Measurements from ENCODE around the gene TXNRD2.

Gene TXNRD2

DNA sequence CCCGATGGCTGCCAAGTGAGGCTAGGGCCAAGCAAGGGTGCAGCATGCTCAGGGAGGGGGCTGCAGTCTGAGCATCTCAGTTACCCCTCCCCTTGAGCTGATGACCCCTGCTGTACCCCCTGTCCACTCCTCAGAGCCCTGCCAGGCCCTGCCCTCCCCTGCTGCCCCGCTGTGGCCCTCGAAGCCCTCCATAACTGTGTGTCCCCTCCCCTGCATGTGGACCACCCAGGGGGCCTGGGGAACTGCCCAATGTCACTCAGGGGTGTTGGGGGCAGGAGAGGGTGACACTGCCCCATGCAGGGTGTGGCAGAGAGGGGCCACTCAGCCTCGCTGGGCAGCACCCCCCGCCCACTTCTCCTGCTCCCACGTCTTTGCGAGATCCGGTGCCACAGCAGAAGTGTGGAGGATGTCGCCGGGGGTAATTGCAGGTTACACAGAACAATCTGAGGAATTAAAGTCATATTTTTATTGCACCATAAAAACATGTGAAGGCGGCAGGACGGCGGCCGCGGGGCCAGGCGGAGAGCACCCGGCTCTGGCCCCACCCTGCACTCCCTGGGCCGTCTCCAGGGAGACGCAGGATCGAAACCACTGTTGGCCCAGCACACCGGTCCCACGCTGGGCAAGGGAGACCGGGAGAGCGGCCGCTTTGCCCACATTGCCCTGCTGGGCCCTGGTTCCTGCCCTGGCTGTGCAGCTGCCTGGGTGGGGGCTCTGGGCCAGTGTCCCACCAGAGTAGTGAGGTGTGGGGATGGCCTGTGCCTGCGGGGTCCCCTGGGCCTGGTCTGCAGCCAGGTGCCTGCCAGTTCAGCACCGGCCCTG, 68.3 kb downstream of the TXNRD2 start:
- Histone ChIP-seq H3K27ac (ENCODE audit: low read depth, low read length) (no peak overlapping the region), H3K27me3 (ENCODE audit: insufficient read depth, low read length) (no peaks in the 10 kb centered on the region), H3K9ac (ENCODE audit: low read depth, low read length) (no peak overlapping the region), H3K36me3 (ENCODE audit: insufficient read depth, low read length) (peaks cover 5% of the 10 kb centered on the region; the same call in 1 of the 2 replicates), H3K9me3 (ENCODE audit: insufficient read depth, low read depth, low read length) (no peaks in the 10 kb centered on the region), H3K4me3 (ENCODE audit: low read length) (no peak overlapping the region), H3K4me1 (ENCODE audit: insufficient read depth, low read length) (no peaks in the 10 kb centered on the region)
- 95% methylated on average over 27 of the region's 27 CpGs for WGBS

DNA sequence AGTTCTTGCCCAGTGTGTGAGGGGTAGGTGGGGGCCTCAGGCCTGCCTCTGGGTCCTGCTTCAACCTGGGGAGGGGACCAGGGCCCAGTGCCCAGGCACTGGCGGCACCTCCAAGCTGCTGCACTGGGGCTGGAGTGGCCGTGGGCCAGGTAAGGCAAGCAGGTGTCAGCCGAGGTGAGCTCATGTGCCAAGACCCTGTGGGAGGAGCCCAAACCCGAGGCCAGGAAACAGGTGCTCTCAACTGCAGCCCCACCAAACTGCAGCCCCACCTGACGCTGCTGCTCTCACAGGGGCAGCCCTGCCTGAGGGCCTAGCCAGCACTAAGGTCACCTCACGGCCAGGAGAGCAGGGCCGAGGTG, 68.9 kb downstream of the TXNRD2 start:
- no peaks in the 10 kb centered on the region for H3K4me1 ChIP-seq (ENCODE audit: insufficient read depth, low read length)
- no peak overlapping the region for H3K27ac ChIP-seq (ENCODE audit: low read depth, low read length)
- no peaks in the 10 kb centered on the region; the same call in 1 of the 2 replicates for H3K36me3 ChIP-seq (ENCODE audit: insufficient read depth, low read length)
- 88% methylated on average over 7 of the region's 7 CpGs for WGBS
- no peak overlapping the region for H3K9ac ChIP-seq (ENCODE audit: low read depth, low read length)
- no peaks in the 10 kb centered on the region for H3K27me3 ChIP-seq (ENCODE audit: insufficient read depth, low read length)
- H3K9me3 ChIP-seq (ENCODE audit: insufficient read depth, low read depth, low read length) = no peaks in the 10 kb centered on the region
- H3K4me3 ChIP-seq (ENCODE audit: low read length) = no peak overlapping the region

DNA sequence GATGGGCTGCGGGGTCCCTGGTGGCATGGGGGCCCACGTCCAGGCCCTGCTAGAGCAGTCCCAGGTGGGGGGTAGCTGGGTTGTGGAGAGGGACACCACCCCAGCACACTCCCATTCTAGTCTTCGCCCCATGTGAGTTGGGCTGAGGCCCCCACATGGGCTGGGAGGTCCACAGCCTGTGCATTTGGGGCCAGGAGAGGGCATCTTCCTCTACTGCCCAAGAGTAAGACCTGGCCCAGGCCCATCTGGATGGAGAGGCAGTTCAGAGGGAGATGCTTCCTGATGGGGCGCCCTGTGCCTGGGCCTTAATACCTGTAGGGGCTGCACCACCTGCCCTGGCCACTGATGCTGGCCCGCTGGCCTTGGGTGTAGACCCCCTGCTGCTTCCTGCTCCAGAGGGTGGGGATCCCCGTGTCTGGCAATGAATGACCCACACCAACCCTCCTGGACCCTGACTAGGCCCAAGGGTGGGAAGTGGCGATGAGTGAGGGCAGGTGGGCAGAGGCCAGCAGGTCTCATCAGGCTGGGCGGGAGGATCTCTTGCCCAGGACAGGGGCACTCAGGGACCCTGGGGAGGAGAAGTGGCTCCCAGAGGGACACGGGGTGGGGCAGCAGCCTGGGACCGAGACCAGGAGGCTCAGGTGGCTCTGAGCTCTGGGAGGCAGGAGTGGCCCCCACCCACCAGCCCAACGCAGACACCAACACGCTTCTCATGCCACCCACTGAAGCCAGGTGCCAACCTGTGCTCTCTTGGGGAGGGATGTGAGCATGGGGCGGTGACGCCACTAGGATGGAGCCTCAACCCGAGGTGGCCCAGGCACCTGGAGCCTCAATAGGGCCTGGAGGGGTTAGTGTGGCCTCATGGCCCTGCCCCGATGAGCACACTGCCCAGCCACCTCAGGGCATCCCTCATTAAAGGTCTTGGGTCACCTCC, 69.5 kb downstream of the TXNRD2 start:
- Histone ChIP-seq H3K27me3 (ENCODE audit: insufficient read depth, low read length) (no peaks in the 10 kb centered on the region), H3K36me3 (ENCODE audit: insufficient read depth, low read length) (no peaks in the 10 kb centered on the region), H3K4me1 (ENCODE audit: insufficient read depth, low read length) (no peaks in the 10 kb centered on the region), H3K9ac (ENCODE audit: low read depth, low read length) (no peak overlapping the region), H3K27ac (ENCODE audit: low read depth, low read length) (no peak overlapping the region), H3K4me3 (ENCODE audit: low read length) (no peak overlapping the region), H3K9me3 (ENCODE audit: insufficient read depth, low read depth, low read length) (no peaks in the 10 kb centered on the region)
- WGBS = 97% methylated on average over 16 of the region's 16 CpGs

DNA sequence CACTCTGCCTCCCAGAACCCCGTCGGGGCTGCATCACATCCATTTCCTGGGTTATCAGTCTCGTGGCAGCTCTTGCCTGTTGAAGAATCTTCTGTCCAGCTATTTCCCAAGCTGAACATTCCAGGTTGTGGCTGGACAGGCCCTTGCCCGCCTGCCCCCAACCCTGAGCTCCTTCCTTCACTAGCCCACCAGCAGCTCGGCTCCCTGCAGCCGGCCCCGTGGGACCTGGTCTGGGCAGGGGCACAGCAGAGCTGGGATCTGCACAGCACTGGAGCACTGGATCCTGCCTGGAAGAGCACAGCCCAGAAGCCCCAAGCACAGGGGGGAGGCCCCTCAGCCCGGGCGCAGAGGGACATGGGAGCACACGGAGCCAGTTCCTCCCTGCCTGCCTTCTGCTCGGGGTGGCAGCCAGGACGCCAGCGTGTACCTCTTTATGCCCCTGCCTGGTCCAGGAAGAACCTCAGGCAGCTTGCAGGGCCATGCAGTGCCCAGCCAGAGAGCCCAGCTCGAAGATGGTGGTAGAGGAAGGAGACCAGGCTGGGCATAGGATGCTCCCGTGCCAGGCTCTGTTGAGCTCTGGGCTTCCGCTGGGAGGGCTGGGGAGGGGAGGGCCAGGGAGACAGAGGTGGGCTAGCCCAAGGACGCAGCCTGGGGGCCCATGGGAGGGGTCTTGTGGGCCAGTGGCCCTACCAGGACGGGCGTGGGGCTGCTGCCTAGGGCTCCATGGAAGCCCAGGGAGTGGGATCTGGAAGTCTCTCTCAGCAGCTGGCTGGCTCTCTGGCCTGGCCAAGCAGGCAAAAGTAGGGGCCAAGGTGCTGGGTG, 70.4 kb downstream of the TXNRD2 start:
- no peaks in the 10 kb centered on the region for H3K36me3 ChIP-seq (ENCODE audit: insufficient read depth, low read length)
- no peaks in the 10 kb centered on the region for H3K4me1 ChIP-seq (ENCODE audit: insufficient read depth, low read length)
- WGBS = 91% methylated on average over 19 of the region's 19 CpGs
- H3K4me3 ChIP-seq (ENCODE audit: low read length) = no peak overlapping the region
- no peak overlapping the region for H3K9ac ChIP-seq (ENCODE audit: low read depth, low read length)
- H3K9me3 ChIP-seq (ENCODE audit: insufficient read depth, low read depth, low read length) = no peaks in the 10 kb centered on the region
- no peak overlapping the region for H3K27ac ChIP-seq (ENCODE audit: low read depth, low read length)
- H3K27me3 ChIP-seq (ENCODE audit: insufficient read depth, low read length) = no peaks in the 10 kb centered on the region

DNA sequence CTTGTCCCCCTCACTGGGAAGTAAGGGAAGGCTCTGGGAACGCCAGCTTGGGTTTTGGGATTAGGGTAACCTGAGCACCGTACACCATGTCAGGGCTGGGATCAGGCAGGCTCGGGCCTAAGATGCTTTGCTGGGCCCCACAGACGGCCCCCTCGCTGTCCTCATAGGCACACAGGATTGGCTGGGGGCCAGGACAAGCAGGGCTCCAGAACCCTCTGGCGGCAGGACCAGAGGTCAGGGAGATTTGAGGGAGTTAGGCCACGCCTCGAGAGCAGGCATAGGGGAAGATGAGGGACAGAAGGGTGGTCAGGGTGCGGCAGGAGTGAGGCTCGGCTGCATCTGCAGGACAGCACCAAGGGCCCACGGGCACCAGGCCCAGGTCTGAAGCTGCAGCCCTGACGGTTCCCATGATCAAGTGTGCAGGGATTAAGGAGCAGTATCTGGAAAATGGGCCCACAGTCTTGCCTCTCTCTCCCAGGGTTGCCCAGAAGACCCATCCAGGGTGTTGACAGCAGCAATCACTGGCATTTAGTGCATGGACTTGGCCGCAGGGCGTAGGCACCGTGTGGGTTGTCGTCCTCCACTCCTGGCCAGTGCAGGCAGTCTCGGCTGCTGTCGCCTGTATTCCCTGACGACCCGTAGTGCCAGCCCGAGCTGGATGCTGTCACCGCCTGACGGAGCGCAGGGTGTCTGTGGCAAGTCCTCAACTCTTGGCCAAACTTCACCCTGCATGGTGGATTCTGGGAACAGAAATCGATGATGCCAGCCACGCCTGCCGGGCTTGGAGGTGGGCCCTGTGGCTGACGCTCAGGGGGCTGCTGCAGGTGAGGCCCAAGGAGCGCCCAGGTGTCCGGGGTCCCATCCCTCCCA, 71.2 kb downstream of the TXNRD2 start:
- Histone ChIP-seq H3K4me1 (ENCODE audit: insufficient read depth, low read length) (no peaks in the 10 kb centered on the region), H3K9ac (ENCODE audit: low read depth, low read length) (no peak overlapping the region), H3K27me3 (ENCODE audit: insufficient read depth, low read length) (no peaks in the 10 kb centered on the region), H3K27ac (ENCODE audit: low read depth, low read length) (no peak overlapping the region), H3K9me3 (ENCODE audit: insufficient read depth, low read depth, low read length) (no peaks in the 10 kb centered on the region), H3K36me3 (ENCODE audit: insufficient read depth, low read length) (no peaks in the 10 kb centered on the region), H3K4me3 (ENCODE audit: low read length) (no peak overlapping the region)
- WGBS = 92% methylated on average over 30 of the region's 30 CpGs

DNA sequence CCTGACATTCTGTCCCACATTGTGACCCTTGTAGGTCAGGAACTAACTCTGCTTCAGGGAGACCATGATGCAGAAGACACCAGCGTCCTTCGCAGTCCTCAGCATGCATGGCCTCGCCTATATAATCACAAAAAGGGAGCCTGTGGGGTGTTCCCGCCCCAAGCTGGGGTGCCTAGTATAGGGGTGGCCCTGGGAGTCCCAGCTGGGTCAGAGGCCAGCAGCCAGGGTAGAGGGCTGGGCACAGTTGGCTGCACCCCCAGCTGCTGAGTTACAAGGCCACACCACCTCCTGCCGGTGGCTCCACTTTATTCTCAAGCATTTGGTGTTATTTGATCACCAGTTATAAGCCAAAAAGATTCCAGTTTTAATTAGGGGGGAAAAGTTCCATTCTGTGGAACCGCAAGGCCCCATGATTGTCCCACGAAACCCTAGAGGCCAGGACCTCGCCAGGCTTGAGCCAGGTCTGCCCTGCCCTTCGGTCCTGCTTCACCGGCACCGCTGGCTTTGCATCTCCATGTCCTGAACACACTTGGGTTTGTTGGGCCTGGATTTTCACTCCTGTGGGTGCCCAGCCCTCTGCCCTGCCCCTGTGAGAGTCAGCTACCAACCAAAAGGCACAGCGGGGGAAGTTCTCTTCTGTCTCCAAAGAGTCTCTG, 72.0 kb downstream of the TXNRD2 start:
- H3K9me3 ChIP-seq (ENCODE audit: insufficient read depth, low read depth, low read length) = no peaks in the 10 kb centered on the region
- 93% methylated on average over 12 of the region's 12 CpGs for WGBS
- no peak overlapping the region for H3K9ac ChIP-seq (ENCODE audit: low read depth, low read length)
- no peak overlapping the region for H3K4me3 ChIP-seq (ENCODE audit: low read length)
- no peak overlapping the region for H3K27ac ChIP-seq (ENCODE audit: low read depth, low read length)
- H3K36me3 ChIP-seq (ENCODE audit: insufficient read depth, low read length) = no peaks in the 10 kb centered on the region
- no peaks in the 10 kb centered on the region for H3K27me3 ChIP-seq (ENCODE audit: insufficient read depth, low read length)
- H3K4me1 ChIP-seq (ENCODE audit: insufficient read depth, low read length) = no peaks in the 10 kb centered on the region

DNA sequence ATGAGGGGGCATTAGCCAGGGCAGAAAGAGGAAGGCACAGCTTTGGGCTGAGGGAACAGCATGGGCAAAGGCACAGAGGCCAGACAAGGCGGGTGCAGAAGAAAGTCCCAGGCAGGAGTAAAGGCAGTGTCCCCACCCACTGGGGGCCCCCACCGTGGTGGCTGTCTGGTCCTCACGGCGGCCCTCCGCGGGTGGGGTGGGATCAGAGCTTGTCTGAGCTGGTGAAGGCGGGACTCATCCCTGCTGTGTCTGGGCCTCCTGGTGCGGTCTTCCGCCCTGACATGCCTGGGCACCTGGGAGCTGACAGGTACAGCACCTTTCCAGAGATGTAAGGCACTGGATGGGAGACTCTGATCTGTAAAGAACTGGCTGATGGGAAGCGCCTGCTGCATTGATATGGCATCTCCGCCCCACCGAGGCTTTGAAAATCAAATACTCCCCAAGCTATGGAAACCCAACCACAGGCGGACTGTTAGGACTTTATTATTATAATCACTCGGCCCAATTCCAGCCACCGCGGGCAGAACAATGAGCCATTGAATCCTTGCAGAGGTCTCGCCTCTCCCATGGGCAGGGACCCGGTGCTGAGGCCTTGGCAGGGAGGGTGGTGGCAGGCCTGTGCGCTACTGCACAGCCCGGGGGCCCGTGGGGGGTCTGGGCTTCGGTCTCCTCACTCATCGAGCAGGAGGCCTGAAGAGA, 72.7 kb downstream of the TXNRD2 start:
- Histone ChIP-seq H3K36me3 (ENCODE audit: insufficient read depth, low read length) (no peaks in the 10 kb centered on the region), H3K4me1 (ENCODE audit: insufficient read depth, low read length) (no peaks in the 10 kb centered on the region), H3K4me3 (ENCODE audit: low read length) (no peak overlapping the region), H3K9me3 (ENCODE audit: insufficient read depth, low read depth, low read length) (no peaks in the 10 kb centered on the region), H3K27me3 (ENCODE audit: insufficient read depth, low read length) (no peaks in the 10 kb centered on the region), H3K9ac (ENCODE audit: low read depth, low read length) (no peak overlapping the region), H3K27ac (ENCODE audit: low read depth, low read length) (no peak overlapping the region)
- WGBS = 79% methylated on average over 23 of the region's 23 CpGs

DNA sequence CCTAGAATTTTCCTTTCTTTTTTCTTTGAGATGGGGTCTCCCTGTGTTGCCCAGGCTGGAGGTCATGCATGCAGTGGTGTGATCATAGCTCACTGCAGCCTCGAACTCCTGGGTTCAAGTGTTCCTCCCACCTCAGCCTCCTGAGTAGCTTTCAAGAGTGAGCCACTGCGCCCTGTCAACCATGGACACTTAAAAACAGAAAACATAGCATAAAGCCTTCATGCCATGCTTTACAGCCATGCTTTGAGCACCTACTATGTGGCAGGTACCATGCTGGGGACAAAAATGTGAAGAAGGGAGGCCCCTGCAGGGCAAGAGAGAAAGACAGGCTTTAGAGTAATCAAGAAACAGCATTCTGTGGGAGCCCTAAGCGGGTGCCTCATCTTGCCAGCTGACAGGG, 73.3 kb downstream of the TXNRD2 start:
- no peaks in the 10 kb centered on the region for H3K36me3 ChIP-seq (ENCODE audit: insufficient read depth, low read length)

DNA sequence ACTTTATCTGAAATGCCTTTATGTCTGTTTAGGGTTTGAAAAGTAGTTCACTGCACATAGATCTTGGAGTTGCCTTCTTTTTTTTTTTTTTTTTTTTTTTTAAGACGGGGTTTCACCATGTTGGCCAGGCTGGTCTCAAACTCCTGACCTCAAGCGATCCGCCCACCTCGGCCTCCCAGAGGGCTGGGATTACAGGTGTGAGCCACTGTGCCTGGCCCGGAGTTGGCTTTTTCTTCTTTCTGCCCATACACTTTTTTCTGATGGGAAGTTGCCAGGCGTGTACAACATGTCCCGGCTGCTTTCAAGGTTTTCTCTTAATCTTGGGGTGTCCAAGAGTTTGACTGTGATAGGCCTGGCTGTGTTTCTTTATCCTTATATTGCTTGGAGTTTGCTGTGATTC, 74.0 kb downstream of the TXNRD2 start:
- no peaks in the 10 kb centered on the region for H3K36me3 ChIP-seq (ENCODE audit: insufficient read depth, low read length)
- no peak overlapping the region for H3K9ac ChIP-seq (ENCODE audit: low read depth, low read length)
- no peak overlapping the region for H3K4me3 ChIP-seq (ENCODE audit: low read length)
- WGBS = 92% methylated on average over 7 of the region's 7 CpGs
- H3K27me3 ChIP-seq (ENCODE audit: insufficient read depth, low read length) = no peaks in the 10 kb centered on the region
- no peaks in the 10 kb centered on the region for H3K4me1 ChIP-seq (ENCODE audit: insufficient read depth, low read length)
- H3K27ac ChIP-seq (ENCODE audit: low read depth, low read length) = no peak overlapping the region
- no peaks in the 10 kb centered on the region for H3K9me3 ChIP-seq (ENCODE audit: insufficient read depth, low read depth, low read length)

More for the DNA sequence above, 73.3 kb downstream of the TXNRD2 start:
- Histone ChIP-seq H3K9ac (ENCODE audit: low read depth, low read length) (no peak overlapping the region), H3K27ac (ENCODE audit: low read depth, low read length) (no peak overlapping the region), H3K4me3 (ENCODE audit: low read length) (no peak overlapping the region), H3K27me3 (ENCODE audit: insufficient read depth, low read length) (no peaks in the 10 kb centered on the region), H3K4me1 (ENCODE audit: insufficient read depth, low read length) (no peaks in the 10 kb centered on the region), H3K9me3 (ENCODE audit: insufficient read depth, low read depth, low read length) (no peaks in the 10 kb centered on the region)
- 90% methylated on average over 3 of the region's 3 CpGs for WGBS

All from HUES64 (cell line).